SK-N-MC (cell line): ENCODE results near the gene DERL2.

Source experiments
- EZH2 ChIP-seq: fragments of 200-600 bp; sonication (generic); IDR thresholded peaks from one replicate; pipeline ENCODE4 v1.6.1; 2017; ENCODE audit warnings: antibody characterized with exemption
- FOXP2 ChIP-seq: optimal IDR thresholded peaks from 2 replicates; pipeline ENCODE3; 2011; ENCODE audit warnings: mild to moderate bottlenecking, moderate library complexity; ENCODE audit not compliant: insufficient read depth; ENCODE audit errors: extremely low read length, control extremely low read depth
- POLR2AphosphoS5 ChIP-seq: IDR thresholded peaks from 2 replicates; pipeline ENCODE4 v1.6.1; 2012; ENCODE audit warnings: mild to moderate bottlenecking, low read depth, low read length, borderline replicate concordance

GRCh38 chr17:5472511-5472910, 13.5 kb downstream of the DERL2 start:
- TF ChIP-seq EZH2 (no peak), POLR2AphosphoS5 (no peak), FOXP2 (no peak)
